IPS-15b (cell line): ENCODE results near the gene SDK1.

Experiments
- H3K27me3 ChIP-seq: one replicate; pipeline ENCODE4 v1.6.1; 2013; ENCODE audit warnings: low read length; ENCODE audit not compliant: control insufficient read depth, insufficient read depth
- H3K36me3 ChIP-seq: one replicate; pipeline ENCODE4 v1.6.1; 2013; ENCODE audit warnings: low read length; ENCODE audit not compliant: control insufficient read depth, insufficient read depth
- H3K4me1 ChIP-seq: one replicate; pipeline ENCODE4 v1.6.1; 2013; ENCODE audit warnings: mild to moderate bottlenecking, low read length; ENCODE audit not compliant: control insufficient read depth, insufficient read depth
- H3K4me3 ChIP-seq: one replicate; pipeline ENCODE4 v1.5.1; 2013; ENCODE audit warnings: low read depth, low read length
- H3K9ac ChIP-seq: one replicate; pipeline ENCODE4 v1.6.1; 2013; ENCODE audit warnings: low read depth, mild to moderate bottlenecking, low read length
- H3K9me3 ChIP-seq: one replicate; pipeline ENCODE4 v1.6.1; 2013; ENCODE audit warnings: mild to moderate bottlenecking, low read length; ENCODE audit not compliant: control insufficient read depth, insufficient read depth

The SDK1 gene

GRCh38 chr7:4156190-4156589, 855.1 kb downstream of the SDK1 start:
- Histone ChIP-seq H3K27me3 (no peaks in the 10 kb centered on the region), H3K9ac (no peak overlapping the region), H3K9me3 (no peaks in the 10 kb centered on the region), H3K4me3 (no peak overlapping the region), H3K4me1 (no peaks in the 10 kb centered on the region), H3K36me3 (no peaks in the 10 kb centered on the region)

DNA sequence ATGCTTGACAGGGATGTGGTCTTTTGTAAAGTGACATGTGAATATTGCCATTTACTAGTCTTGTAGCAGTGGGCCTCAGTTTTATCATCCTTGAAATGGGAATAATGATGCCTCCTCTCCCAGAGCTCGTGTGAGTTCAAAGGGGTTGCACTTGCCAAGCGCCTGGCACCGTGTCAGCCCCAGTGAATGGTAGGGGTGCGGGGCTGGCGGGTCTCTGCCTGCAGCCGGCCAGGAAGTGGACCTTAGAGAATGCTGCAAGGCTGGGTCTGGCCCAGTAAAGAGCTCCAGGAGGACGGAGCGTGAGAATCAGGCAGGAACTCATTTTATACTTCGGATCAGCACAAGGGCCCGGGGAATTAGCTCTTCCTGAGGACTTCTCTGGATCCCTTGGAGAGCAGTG, 856.6 kb downstream of the SDK1 start:
- H3K9me3 ChIP-seq: no peaks in the 10 kb centered on the region
- H3K27me3 ChIP-seq: no peaks in the 10 kb centered on the region
- H3K4me1 ChIP-seq: no peaks in the 10 kb centered on the region
- no peak overlapping the region for H3K4me3 ChIP-seq
- H3K9ac ChIP-seq: no peak overlapping the region
- no peaks in the 10 kb centered on the region for H3K36me3 ChIP-seq

- Histone ChIP-seq H3K4me3 (no peak overlapping the region), H3K4me1 (no peaks in the 10 kb centered on the region), H3K9ac (no peak overlapping the region), H3K9me3 (no peaks in the 10 kb centered on the region), H3K36me3 (no peaks in the 10 kb centered on the region), H3K27me3 (no peaks in the 10 kb centered on the region)
Measured at GRCh38 chr7:4158441-4159153, 857.5 kb downstream of the SDK1 start.

- H3K4me1 ChIP-seq: no peaks in the 10 kb centered on the region
- no peaks in the 10 kb centered on the region for H3K27me3 ChIP-seq
- no peaks in the 10 kb centered on the region for H3K36me3 ChIP-seq
- no peak overlapping the region for H3K9ac ChIP-seq
- no peaks in the 10 kb centered on the region for H3K9me3 ChIP-seq
- H3K4me3 ChIP-seq: no peak overlapping the region
Measured at GRCh38 chr7:4159154-4159501, 858.1 kb downstream of the SDK1 start.

GRCh38 chr7:4159761-4160554, 858.9 kb downstream of the SDK1 start:
- Histone ChIP-seq H3K9ac (no peak overlapping the region), H3K27me3 (no peaks in the 10 kb centered on the region), H3K36me3 (no peaks in the 10 kb centered on the region), H3K9me3 (no peaks in the 10 kb centered on the region), H3K4me3 (no peak overlapping the region), H3K4me1 (no peaks in the 10 kb centered on the region)

DNA sequence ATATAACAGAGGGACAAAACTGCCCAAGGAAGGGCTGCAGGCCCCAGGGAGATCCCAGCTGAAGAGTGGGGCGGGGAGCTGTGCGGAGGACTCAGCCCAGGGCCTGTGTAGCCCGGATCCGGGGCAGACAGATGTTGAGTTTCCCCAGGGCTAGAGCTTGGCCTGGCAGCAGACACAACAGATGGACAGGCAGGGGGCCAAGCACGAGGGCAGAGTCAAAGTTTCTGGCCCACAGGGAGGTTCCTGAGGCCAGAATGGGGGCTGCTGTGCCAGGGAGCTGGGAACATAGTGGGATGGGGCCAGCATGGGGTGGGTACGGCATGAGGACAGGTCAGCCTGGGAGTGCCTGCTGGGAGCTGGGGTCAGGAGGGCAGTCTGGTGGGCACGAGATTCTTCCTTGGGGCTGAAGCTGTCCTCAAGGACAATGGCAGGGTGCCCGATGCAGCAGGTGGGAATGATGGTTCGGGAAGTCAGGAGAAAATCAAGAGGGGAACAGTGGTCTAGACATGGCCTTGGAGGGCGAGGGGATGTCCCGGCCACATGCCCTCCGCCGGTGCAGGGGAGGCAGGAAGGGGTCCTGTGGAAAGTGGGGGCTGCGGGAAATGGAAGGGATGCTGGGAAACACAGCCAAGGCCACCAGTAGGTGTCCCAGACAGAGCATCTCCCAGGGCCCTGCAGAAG, 862.0 kb downstream of the SDK1 start:
- Histone ChIP-seq H3K4me3 (no peak overlapping the region), H3K4me1 (no peaks in the 10 kb centered on the region), H3K36me3 (no peaks in the 10 kb centered on the region), H3K9ac (no peak overlapping the region), H3K27me3 (no peaks in the 10 kb centered on the region), H3K9me3 (no peaks in the 10 kb centered on the region)

GRCh38 chr7:4163565-4164203, 862.6 kb downstream of the SDK1 start:
- Histone ChIP-seq H3K9me3 (no peaks in the 10 kb centered on the region), H3K4me3 (no peak overlapping the region), H3K36me3 (no peaks in the 10 kb centered on the region), H3K27me3 (no peaks in the 10 kb centered on the region), H3K4me1 (no peaks in the 10 kb centered on the region), H3K9ac (no peak overlapping the region)

GRCh38 chr7:4164556-4164955, 863.5 kb downstream of the SDK1 start:
- Histone ChIP-seq H3K27me3 (no peaks in the 10 kb centered on the region), H3K9me3 (no peaks in the 10 kb centered on the region), H3K4me3 (no peak overlapping the region), H3K4me1 (no peaks in the 10 kb centered on the region), H3K36me3 (no peaks in the 10 kb centered on the region), H3K9ac (no peak overlapping the region)

- H3K27me3 ChIP-seq: no peaks in the 10 kb centered on the region
- H3K4me3 ChIP-seq: no peak overlapping the region
- H3K36me3 ChIP-seq: no peaks in the 10 kb centered on the region
- no peak overlapping the region for H3K9ac ChIP-seq
- no peaks in the 10 kb centered on the region for H3K4me1 ChIP-seq
- H3K9me3 ChIP-seq: no peaks in the 10 kb centered on the region
Measured at GRCh38 chr7:4166340-4166739, 865.3 kb downstream of the SDK1 start.

DNA sequence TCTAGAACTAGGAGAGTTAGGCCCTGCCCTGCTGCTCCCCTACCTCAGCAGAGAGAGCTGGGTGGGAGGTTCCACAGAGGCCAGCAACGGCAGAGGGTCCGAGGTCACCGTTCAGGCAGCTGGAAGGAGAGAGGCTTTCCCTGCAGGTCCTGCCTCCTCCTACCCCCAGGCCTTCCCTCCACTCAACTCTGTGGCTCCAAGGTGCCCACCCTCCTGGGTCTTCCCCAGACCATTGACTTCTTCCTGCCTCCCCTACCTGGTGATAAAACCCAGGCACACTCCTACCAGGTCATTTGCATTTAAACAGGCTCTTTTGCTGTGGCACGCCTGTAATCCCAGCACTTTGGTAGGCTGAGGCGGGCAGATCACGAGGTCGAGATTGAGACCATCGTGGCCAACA, 865.8 kb downstream of the SDK1 start:
- Histone ChIP-seq H3K9ac (no peak overlapping the region), H3K36me3 (no peaks in the 10 kb centered on the region), H3K4me3 (no peak overlapping the region), H3K27me3 (no peaks in the 10 kb centered on the region), H3K9me3 (no peaks in the 10 kb centered on the region), H3K4me1 (no peaks in the 10 kb centered on the region)

DNA sequence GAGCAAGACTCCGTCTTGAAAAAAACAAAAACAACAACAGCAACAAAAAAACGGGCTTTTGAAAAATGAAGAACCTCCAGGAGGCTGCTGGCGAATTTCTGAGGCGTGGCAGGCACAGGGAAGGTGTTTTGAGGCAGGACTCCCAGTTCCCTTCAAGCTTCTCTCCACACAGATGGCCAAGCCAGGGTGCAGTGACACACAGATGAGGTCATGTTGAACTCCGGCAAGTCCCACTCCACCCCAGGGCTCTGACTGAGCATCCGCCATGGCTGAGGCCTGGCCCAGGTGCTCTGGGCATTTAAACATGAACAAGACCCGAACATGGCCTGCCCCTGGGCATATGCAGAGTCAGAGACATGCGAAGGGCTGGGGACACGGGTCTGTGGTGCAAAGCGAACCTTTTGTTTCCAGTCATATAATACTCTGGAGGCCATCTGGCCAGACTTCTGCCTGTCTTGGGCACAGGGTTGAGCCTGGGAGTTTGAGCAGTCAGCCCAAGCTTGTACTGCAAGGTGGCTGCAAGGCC, 866.4 kb downstream of the SDK1 start:
- no peaks in the 10 kb centered on the region for H3K36me3 ChIP-seq
- no peaks in the 10 kb centered on the region for H3K4me1 ChIP-seq
- no peaks in the 10 kb centered on the region for H3K9me3 ChIP-seq
- no peak overlapping the region for H3K9ac ChIP-seq
- H3K4me3 ChIP-seq: no peak overlapping the region
- no peaks in the 10 kb centered on the region for H3K27me3 ChIP-seq
